K562 (cell line): ENCODE measurements around the gene ANAPC16. TPM values are rescaled to one million over a fixed set of nuclear protein-coding genes. Genes with fewer than 3 reads are reported as not detected.
A peak's percentile ranks its signal among the peaks of the same experiment; 100 is the strongest.

Source experiments
- CREM ChIP-seq: IDR thresholded peaks from 2 replicates; pipeline ENCODE4 v1.6.1; 2014; ENCODE audit warnings: antibody characterized with exemption, low read depth
- PTRF ChIP-seq: fragments of 450-650 bp; IDR thresholded peaks from 2 replicates; pipeline ENCODE4 v1.6.1; 2016; ENCODE audit warnings: mild to moderate bottlenecking, missing genetic modification characterization, missing compliant biosample characterization
- RBM22 ChIP-seq: fragments of 200-400 bp; formaldehyde crosslinking; IDR thresholded peaks from 2 replicates; pipeline ENCODE4 v1.6.1; 2018; ENCODE audit warnings: low read length, low read depth; ENCODE audit not compliant: poor library complexity, severe bottlenecking
- SOX6 ChIP-seq: fragments of 450-650 bp; IDR thresholded peaks from 2 replicates; pipeline ENCODE4 v1.6.1; 2014; ENCODE audit warnings: mild to moderate bottlenecking
- SRSF9 ChIP-seq: fragments of 200-400 bp; formaldehyde crosslinking; IDR thresholded peaks from 2 replicates; pipeline ENCODE4 v1.6.1; 2017; ENCODE audit warnings: low read depth, low read length, borderline replicate concordance
- TAF7 ChIP-seq: fragments of 450-650 bp; IDR thresholded peaks from 2 replicates; pipeline ENCODE4 v1.6.1; 2016; ENCODE audit warnings: missing genetic modification characterization, missing compliant biosample characterization
- THRAP3 ChIP-seq: fragments of 450-650 bp; IDR thresholded peaks from 2 replicates; pipeline ENCODE4 v1.6.1; 2016; ENCODE audit warnings: mild to moderate bottlenecking, inconsistent platforms, borderline replicate concordance
- ZBED1 ChIP-seq: IDR thresholded peaks from 2 replicates; pipeline ENCODE4 v1.6.1; 2014
- ZBTB8A ChIP-seq: fragments of 450-650 bp; IDR thresholded peaks from 2 replicates; pipeline ENCODE4 v1.6.1; 2018; ENCODE audit warnings: mild to moderate bottlenecking, moderate library complexity; ENCODE audit not compliant: partially characterized antibody
- ZSCAN32 ChIP-seq: fragments of 450-650 bp; formaldehyde crosslinking; IDR thresholded peaks from 2 replicates; pipeline ENCODE4 v1.4.0; 2020; ENCODE audit warnings: mild to moderate bottlenecking, moderate library complexity
- polyA plus RNA-seq, 8 experiments: library from polyadenylated mRNA; depleted of rRNA in 4 of 8; stranded (reverse) in 5 of 8; unstranded in 3 of 8; fragments of >200 nt; fragmentation: Nextera tagmentation in 2 of 8; fragmentation: Illumina TruSeq in 1 of 8; extraction: Ambion mirVana in 2 of 8; extraction: Trizol in 1 of 8; gene quantifications; 2 replicates each; pipeline versions ENCODE4 v1.2.1 to v1.2.3, GENCODE V29; 2011 to 2014; ENCODE audit warnings: inconsistent platforms in 1 of 8, missing spikeins in 1 of 8
- total RNA-seq, 7 experiments: library from RNA; depleted of rRNA in 6 of 7; stranded (reverse); fragments of >200 nt in 6 of 7; fragmentation: Illumina TruSeq in 2 of 7; extraction: Trizol in 2 of 7; gene quantifications; 2 replicates each; pipeline versions ENCODE4 v1.2.1 to v1.2.3, GENCODE V29; 2011 to 2021; ENCODE audit warnings: low replicate concordance in 1 of 7
- TF ChIP-seq, protein P1 (sequence below): fragments of 250-450 bp; sonication (Bioruptor Pico); IDR thresholded peaks from 2 replicates; pipeline ENCODE4 v1.4.0; 2020
- TF ChIP-seq, protein P2 (sequence below): fragments of 250-450 bp; sonication (Bioruptor Pico); IDR thresholded peaks from 2 replicates; pipeline ENCODE4 v1.4.0; 2020; ENCODE audit warnings: mild to moderate bottlenecking, moderate library complexity
- TF ChIP-seq, protein P3 (sequence below): sonication (generic); formaldehyde crosslinking; IDR thresholded peaks from 2 replicates; pipeline ENCODE4 v1.5.0; 2020; ENCODE audit warnings: missing genetic modification reagents
- TF ChIP-seq, protein P4 (sequence below), 3 experiments: fragments of 200-800 bp in 1 of 3; fragments of 250-450 bp in 1 of 3; fragments of 450-650 bp in 1 of 3; sonication (Bioruptor Pico) in 1 of 3; sonication (Bioruptor generic) in 1 of 3; formaldehyde crosslinking in 1 of 3; IDR thresholded peaks; 2 replicates each; pipeline versions ENCODE4 v1.6.1 to v1.8.0; 2016 to 2022; ENCODE audit warnings: mild to moderate bottlenecking in 2 of 3, missing genetic modification characterization in 2 of 3, missing compliant biosample characterization in 1 of 3, moderate library complexity in 1 of 3
- TF ChIP-seq, protein P5 (sequence below): fragments of 250-450 bp; sonication (Bioruptor Pico); IDR thresholded peaks from 2 replicates; pipeline ENCODE4 v1.8.0; 2021; ENCODE audit warnings: mild to moderate bottlenecking, moderate library complexity
- TF ChIP-seq, protein P6 (sequence below): fragments of 250-450 bp; sonication (Bioruptor Pico); IDR thresholded peaks from 2 replicates; pipeline ENCODE4 v1.4.0; 2020; ENCODE audit warnings: borderline replicate concordance

Gene ANAPC16
- total and polyA plus RNA-seq, 9 of the 15 experiments (the other 6 are each of a cell fraction or from before 2014, with no cell fraction given), result 42.6 to 208 (median 108) TPM

DNA sequence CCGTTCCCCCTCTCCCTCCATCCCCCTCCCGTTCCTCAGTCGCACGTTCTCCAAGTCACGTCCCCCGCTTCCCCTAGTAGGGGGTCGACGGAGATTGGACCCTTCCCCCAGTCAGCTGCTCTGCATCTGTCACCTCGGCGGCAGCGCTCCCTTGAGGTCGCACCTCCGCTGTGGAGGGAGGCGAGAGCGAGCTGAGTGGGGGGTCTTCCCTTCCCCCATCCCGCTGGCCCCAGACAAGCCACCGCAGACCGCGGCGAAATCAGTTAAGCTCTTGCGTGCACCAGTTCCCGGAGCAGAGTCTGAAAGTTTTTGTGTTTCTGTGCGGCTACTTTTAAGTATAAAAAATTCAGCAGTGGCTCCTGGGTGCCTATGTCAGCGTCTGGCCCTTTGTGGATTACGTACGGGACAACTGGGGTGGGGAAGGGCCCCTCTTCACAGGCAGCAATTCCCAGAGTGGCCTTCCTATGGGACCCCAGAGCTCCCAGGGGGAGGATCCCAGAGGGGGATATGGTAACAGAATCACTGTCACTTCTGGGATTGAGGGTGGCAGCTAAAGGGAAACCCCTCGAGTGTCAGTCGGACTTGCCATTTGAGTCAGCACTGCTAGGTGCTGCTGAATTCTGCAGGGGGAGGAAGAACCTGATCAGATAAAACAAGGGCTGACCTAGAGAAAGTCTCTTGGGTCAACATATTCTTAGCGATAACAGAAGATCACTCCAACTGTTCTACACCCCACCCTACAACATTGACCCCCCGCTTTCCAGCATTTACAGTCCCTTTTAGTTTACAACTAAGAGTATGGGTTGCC lies 45.4 kb downstream of the ANAPC16 start (continued):
- TF ChIP-seq, protein P1, sequence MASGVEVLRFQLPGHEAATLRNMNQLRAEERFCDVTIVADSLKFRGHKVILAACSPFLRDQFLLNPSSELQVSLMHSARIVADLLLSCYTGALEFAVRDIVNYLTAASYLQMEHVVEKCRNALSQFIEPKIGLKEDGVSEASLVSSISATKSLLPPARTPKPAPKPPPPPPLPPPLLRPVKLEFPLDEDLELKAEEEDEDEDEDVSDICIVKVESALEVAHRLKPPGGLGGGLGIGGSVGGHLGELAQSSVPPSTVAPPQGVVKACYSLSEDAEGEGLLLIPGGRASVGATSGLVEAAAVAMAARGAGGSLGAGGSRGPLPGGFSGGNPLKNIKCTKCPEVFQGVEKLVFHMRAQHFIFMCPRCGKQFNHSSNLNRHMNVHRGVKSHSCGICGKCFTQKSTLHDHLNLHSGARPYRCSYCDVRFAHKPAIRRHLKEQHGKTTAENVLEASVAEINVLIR (CRISPR knock-in tag), result no peak; the same call in 1 of the 2 replicates
- no peak for TF ChIP-seq SRSF9
- TF ChIP-seq, protein P2, sequence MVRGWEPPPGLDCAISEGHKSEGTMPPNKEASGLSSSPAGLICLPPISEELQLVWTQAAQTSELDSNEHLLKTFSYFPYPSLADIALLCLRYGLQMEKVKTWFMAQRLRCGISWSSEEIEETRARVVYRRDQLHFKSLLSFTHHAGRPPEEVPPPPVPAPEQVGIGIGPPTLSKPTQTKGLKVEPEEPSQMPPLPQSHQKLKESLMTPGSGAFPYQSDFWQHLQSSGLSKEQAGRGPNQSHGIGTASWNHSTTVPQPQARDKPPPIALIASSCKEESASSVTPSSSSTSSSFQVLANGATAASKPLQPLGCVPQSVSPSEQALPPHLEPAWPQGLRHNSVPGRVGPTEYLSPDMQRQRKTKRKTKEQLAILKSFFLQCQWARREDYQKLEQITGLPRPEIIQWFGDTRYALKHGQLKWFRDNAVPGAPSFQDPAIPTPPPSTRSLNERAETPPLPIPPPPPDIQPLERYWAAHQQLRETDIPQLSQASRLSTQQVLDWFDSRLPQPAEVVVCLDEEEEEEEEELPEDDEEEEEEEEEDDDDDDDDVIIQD, result peak; percentile 85; the same call in 1 of the 2 replicates
- TF ChIP-seq TAF7 (tag), result peak; percentile 68
- TF ChIP-seq THRAP3, result no peak
- TF ChIP-seq, protein P3, sequence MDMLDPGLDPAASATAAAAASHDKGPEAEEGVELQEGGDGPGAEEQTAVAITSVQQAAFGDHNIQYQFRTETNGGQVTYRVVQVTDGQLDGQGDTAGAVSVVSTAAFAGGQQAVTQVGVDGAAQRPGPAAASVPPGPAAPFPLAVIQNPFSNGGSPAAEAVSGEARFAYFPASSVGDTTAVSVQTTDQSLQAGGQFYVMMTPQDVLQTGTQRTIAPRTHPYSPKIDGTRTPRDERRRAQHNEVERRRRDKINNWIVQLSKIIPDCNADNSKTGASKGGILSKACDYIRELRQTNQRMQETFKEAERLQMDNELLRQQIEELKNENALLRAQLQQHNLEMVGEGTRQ, result no peak
- TF ChIP-seq, protein P4, sequence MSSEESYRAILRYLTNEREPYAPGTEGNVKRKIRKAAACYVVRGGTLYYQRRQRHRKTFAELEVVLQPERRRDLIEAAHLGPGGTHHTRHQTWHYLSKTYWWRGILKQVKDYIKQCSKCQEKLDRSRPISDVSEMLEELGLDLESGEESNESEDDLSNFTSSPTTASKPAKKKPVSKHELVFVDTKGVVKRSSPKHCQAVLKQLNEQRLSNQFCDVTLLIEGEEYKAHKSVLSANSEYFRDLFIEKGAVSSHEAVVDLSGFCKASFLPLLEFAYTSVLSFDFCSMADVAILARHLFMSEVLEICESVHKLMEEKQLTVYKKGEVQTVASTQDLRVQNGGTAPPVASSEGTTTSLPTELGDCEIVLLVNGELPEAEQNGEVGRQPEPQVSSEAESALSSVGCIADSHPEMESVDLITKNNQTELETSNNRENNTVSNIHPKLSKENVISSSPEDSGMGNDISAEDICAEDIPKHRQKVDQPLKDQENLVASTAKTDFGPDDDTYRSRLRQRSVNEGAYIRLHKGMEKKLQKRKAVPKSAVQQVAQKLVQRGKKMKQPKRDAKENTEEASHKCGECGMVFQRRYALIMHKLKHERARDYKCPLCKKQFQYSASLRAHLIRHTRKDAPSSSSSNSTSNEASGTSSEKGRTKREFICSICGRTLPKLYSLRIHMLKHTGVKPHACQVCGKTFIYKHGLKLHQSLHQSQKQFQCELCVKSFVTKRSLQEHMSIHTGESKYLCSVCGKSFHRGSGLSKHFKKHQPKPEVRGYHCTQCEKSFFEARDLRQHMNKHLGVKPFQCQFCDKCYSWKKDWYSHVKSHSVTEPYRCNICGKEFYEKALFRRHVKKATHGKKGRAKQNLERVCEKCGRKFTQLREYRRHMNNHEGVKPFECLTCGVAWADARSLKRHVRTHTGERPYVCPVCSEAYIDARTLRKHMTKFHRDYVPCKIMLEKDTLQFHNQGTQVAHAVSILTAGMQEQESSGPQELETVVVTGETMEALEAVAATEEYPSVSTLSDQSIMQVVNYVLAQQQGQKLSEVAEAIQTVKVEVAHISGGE (CRISPR knock-in tag; IDR thresholded peaks at IDR 0.05), result 0 out of 6 replicates have a peak, but pooled peaks of 1 of the 3 experiments have one; percentile 17
- no peak for TF ChIP-seq RBM22
- 0 out of 2 replicates have a peak, but pooled peaks have one; percentile 18 for TF ChIP-seq ZBED1
- TF ChIP-seq ZSCAN32 (CRISPR knock-in tag), result 0 out of 2 replicates have a peak, but pooled peaks have one; percentile 53
- TF ChIP-seq ZBTB8A, result no peak
- TF ChIP-seq, protein P5, sequence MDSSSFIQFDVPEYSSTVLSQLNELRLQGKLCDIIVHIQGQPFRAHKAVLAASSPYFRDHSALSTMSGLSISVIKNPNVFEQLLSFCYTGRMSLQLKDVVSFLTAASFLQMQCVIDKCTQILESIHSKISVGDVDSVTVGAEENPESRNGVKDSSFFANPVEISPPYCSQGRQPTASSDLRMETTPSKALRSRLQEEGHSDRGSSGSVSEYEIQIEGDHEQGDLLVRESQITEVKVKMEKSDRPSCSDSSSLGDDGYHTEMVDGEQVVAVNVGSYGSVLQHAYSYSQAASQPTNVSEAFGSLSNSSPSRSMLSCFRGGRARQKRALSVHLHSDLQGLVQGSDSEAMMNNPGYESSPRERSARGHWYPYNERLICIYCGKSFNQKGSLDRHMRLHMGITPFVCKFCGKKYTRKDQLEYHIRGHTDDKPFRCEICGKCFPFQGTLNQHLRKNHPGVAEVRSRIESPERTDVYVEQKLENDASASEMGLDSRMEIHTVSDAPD, result no peak
- TF ChIP-seq SOX6, result peak; percentile 19
- TF ChIP-seq, protein P6, sequence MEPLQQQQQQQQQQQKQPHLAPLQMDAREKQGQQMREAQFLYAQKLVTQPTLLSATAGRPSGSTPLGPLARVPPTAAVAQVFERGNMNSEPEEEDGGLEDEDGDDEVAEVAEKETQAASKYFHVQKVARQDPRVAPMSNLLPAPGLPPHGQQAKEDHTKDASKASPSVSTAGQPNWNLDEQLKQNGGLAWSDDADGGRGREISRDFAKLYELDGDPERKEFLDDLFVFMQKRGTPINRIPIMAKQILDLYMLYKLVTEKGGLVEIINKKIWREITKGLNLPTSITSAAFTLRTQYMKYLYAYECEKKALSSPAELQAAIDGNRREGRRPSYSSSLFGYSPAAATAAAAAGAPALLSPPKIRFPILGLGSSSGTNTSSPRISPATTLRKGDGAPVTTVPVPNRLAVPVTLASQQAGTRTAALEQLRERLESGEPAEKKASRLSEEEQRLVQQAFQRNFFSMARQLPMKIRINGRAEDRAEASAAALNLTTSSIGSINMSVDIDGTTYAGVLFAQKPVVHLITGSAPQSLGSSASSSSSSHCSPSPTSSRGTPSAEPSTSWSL (CRISPR knock-in tag), result no peak
- TF ChIP-seq CREM, result peak; percentile 48
- TF ChIP-seq PTRF (tag), result no peak
